Large intestine (tissue), 3 donors: ENCODE measurements around the gene CLCN2. TPM values are rescaled to one million over a fixed set of nuclear protein-coding genes. Genes with fewer than 3 reads are reported as not detected.

ENCODE experiments used
- DNase-seq, 2 donors: peaks; one replicate each; pipeline versions ENCODE4 v3.0.0 to v3.0.0-alpha.2; 2013
- H3K27ac ChIP-seq: one replicate; pipeline ENCODE4 v1.5.1; 2013; ENCODE audit warnings: low read length
- H3K27me3 ChIP-seq: 2 replicates; pipeline ENCODE4 v1.6.1; 2013; ENCODE audit warnings: low read length; ENCODE audit not compliant: control insufficient read depth, insufficient read depth
- H3K36me3 ChIP-seq: 2 replicates; pipeline ENCODE4 v1.6.1; 2013; ENCODE audit warnings: low read length; ENCODE audit not compliant: control insufficient read depth, insufficient read depth
- H3K4me1 ChIP-seq: one replicate; pipeline ENCODE4 v1.6.1; 2013; ENCODE audit warnings: low read length; ENCODE audit not compliant: control insufficient read depth, insufficient read depth
- H3K4me3 ChIP-seq: one replicate; pipeline ENCODE4 v1.5.1; 2013; ENCODE audit warnings: low read length
- H3K9me3 ChIP-seq: one replicate; pipeline ENCODE4 v1.6.1; 2013; ENCODE audit warnings: mild to moderate bottlenecking, low read depth, low read length, moderate library complexity; ENCODE audit not compliant: control insufficient read depth
- WGBS: methylation state at CpG from one replicate; pipeline ENCODE4 v1.1.5; 2013; ENCODE audit warnings: low lambda C conversion rate; ENCODE audit not compliant: insufficient coverage; 5-methylcytosine and 5-hydroxymethylcytosine counted together
- polyA plus RNA-seq: library from polyadenylated mRNA; unstranded; fragments of 120-200 nt; gene quantifications from one replicate; pipeline ENCODE4 v1.2.1, GENCODE V29; 2013

Gene CLCN2
- polyA plus RNA-seq, 1 donor = 27.5 TPM

GRCh38 chr3:184380627-184381260, 19.3 kb upstream of the CLCN2 start:
- H3K9me3 ChIP-seq = peaks cover 5% of the 10 kb centered on the region
- no peak overlapping the region for H3K27ac ChIP-seq
- DNase-seq = peak in 1 of 2 donors; percentile 21
- H3K4me1 ChIP-seq = peaks cover 21% of the 10 kb centered on the region
- no peaks in the 10 kb centered on the region for H3K36me3 ChIP-seq
- H3K4me3 ChIP-seq = no peak overlapping the region
- WGBS = no CpG with 5 or more reads among the region's 42 CpGs
- H3K27me3 ChIP-seq = peaks cover 52% of the 10 kb centered on the region

GRCh38 chr3:184380185-184380626, 18.8 kb upstream of the CLCN2 start:
- WGBS = no CpG with 5 or more reads among the region's 62 CpGs
- Histone ChIP-seq H3K4me3 (no peak overlapping the region), H3K4me1 (peaks cover 21% of the 10 kb centered on the region), H3K27me3 (peaks cover 56% of the 10 kb centered on the region), H3K9me3 (peaks cover 5% of the 10 kb centered on the region), H3K27ac (no peak overlapping the region), H3K36me3 (no peaks in the 10 kb centered on the region)
- DNase-seq = peak; percentile 38 to 59

- Histone ChIP-seq H3K4me3 (peak within 1 kb of the TSS; percentile 13), H3K36me3 (no peaks in the 10 kb centered on the region), H3K27ac (no peak within 1 kb of the TSS), H3K9me3 (peaks cover 5% of the 10 kb centered on the region), H3K4me1 (peaks cover 21% of the 10 kb centered on the region), H3K27me3 (peaks cover 56% of the 10 kb centered on the region)
- peak in 1 of 2 donors; percentile 11 for DNase-seq
- WGBS = no CpG with 5 or more reads among the region's 71 CpGs
Observed at GRCh38 chr3:184379358-184380184, 18.2 kb upstream of the CLCN2 start, which contains the start of gene CHRD. TSS of gene CHRD (plus strand) at chr3:184380054. CDS start at chr3:184380319, 265 bp downstream.

GRCh38 chr3:184378651-184379357, 17.4 kb upstream of the CLCN2 start:
- Histone ChIP-seq H3K9me3 (peaks cover 5% of the 10 kb centered on the region), H3K36me3 (no peaks in the 10 kb centered on the region), H3K27me3 (peaks cover 56% of the 10 kb centered on the region), H3K4me1 (peaks cover 21% of the 10 kb centered on the region), H3K27ac (no peak overlapping the region), H3K4me3 (no peak overlapping the region)
- 83% methylated on average over 1 of the region's 10 CpGs for WGBS
- peak in 1 of 2 donors; percentile 9 for DNase-seq

GRCh38 chr3:184377882-184378445, 16.6 kb upstream of the CLCN2 start, which contains the start of gene THPO:
TSS of gene THPO (minus strand) at chr3:184378207. CDS start at chr3:184376259, 1,948 bp downstream.
- no CpG with 5 or more reads among the region's 7 CpGs for WGBS
- peaks cover 21% of the 10 kb centered on the region for H3K4me1 ChIP-seq
- no peak within 1 kb of the TSS for H3K27ac ChIP-seq
- H3K36me3 ChIP-seq = no peaks in the 10 kb centered on the region
- peaks cover 57% of the 10 kb centered on the region for H3K27me3 ChIP-seq
- peak in 1 of 2 donors; percentile 52 for DNase-seq
- no peak within 1 kb of the TSS for H3K4me3 ChIP-seq
- peaks cover 5% of the 10 kb centered on the region for H3K9me3 ChIP-seq

GRCh38 chr3:184377374-184377773, 16.0 kb upstream of the CLCN2 start:
- no peak overlapping the region for H3K4me3 ChIP-seq
- H3K4me1 ChIP-seq = peaks cover 21% of the 10 kb centered on the region
- no CpG with 5 or more reads among the region's 5 CpGs for WGBS
- H3K27ac ChIP-seq = no peak overlapping the region
- peaks cover 5% of the 10 kb centered on the region for H3K9me3 ChIP-seq
- H3K36me3 ChIP-seq = no peaks in the 10 kb centered on the region
- no peak for DNase-seq
- peaks cover 51% of the 10 kb centered on the region for H3K27me3 ChIP-seq

- DNase-seq = no peak
Observed at GRCh38 chr3:184375747-184376461, 14.5 kb upstream of the CLCN2 start.

GRCh38 chr3:184373422-184373821, 12.0 kb upstream of the CLCN2 start:
- DNase-seq = no peak

More at GRCh38 chr3:184375747-184376461, 14.5 kb upstream of the CLCN2 start:
- 100% methylated on average over 2 of the region's 12 CpGs for WGBS
- no peak overlapping the region for H3K4me3 ChIP-seq
- peaks cover 13% of the 10 kb centered on the region for H3K4me1 ChIP-seq
- peaks cover 36% of the 10 kb centered on the region for H3K27me3 ChIP-seq
- H3K9me3 ChIP-seq = no peaks in the 10 kb centered on the region
- H3K36me3 ChIP-seq = no peaks in the 10 kb centered on the region
- H3K27ac ChIP-seq = no peak overlapping the region

GRCh38 chr3:184372911-184373310, 11.5 kb upstream of the CLCN2 start:
- Histone ChIP-seq H3K4me3 (no peak overlapping the region), H3K9me3 (no peaks in the 10 kb centered on the region), H3K36me3 (peaks cover 18% of the 10 kb centered on the region), H3K27ac (no peak overlapping the region), H3K4me1 (peaks cover 3% of the 10 kb centered on the region), H3K27me3 (peaks cover 18% of the 10 kb centered on the region)
- no CpG with 5 or more reads among the region's 5 CpGs for WGBS
- no peak for DNase-seq

More at GRCh38 chr3:184373422-184373821, 12.0 kb upstream of the CLCN2 start:
- H3K4me1 ChIP-seq = peaks cover 6% of the 10 kb centered on the region
- H3K36me3 ChIP-seq = peaks cover 13% of the 10 kb centered on the region
- H3K9me3 ChIP-seq = no peaks in the 10 kb centered on the region
- no peak overlapping the region for H3K27ac ChIP-seq
- H3K27me3 ChIP-seq = peaks cover 21% of the 10 kb centered on the region
- H3K4me3 ChIP-seq = no peak overlapping the region
- WGBS = no CpG with 5 or more reads among the region's 6 CpGs
